ENCODE results near the gene CNPY3.
"Not testable (repeated sequence)": the region's sequence is repeated elsewhere in the genome, so short reads cannot be mapped to it uniquely, and the experiment has no call there.

The CNPY3 gene

GRCh38 chr6:42928986-42929820 lies at the start of gene CNPY3:
Gene CNPY3 (plus strand): TSS chr6:42929480. CDS start chr6:42929571, 91 bp downstream.
- peak; percentile 97 for DNase-seq

GRCh38 chr6:42880240-42880817 lies 49.0 kb upstream of the CNPY3 start:
- DNase-seq: not testable (repeated sequence)

GRCh38 chr6:42880871-42881270 lies 48.4 kb upstream of the CNPY3 start:
- not testable (repeated sequence) for DNase-seq

- DNase-seq: no peak
Observed at GRCh38 chr6:42885702-42886101, 43.6 kb upstream of the CNPY3 start.

GRCh38 chr6:42888201-42888600 lies 41.1 kb upstream of the CNPY3 start:
- not testable (repeated sequence) for DNase-seq

GRCh38 chr6:42889815-42890214 lies 39.5 kb upstream of the CNPY3 start:
- DNase-seq: no peak

- peak; percentile 97 for DNase-seq
Observed at GRCh38 chr6:42890311-42891198, 38.7 kb upstream of the CNPY3 start.

- no peak for DNase-seq
Observed at GRCh38 chr6:42891199-42891722, 38.0 kb upstream of the CNPY3 start.

- not testable (repeated sequence) for DNase-seq
Observed at GRCh38 chr6:42894041-42894828, 35.0 kb upstream of the CNPY3 start.

GRCh38 chr6:42896178-42896719 lies 33.0 kb upstream of the CNPY3 start:
- DNase-seq: no peak

GRCh38 chr6:42898891-42899361 lies 30.4 kb upstream of the CNPY3 start:
- peak; percentile 76 for DNase-seq

- no peak for DNase-seq
Observed at GRCh38 chr6:42899871-42900270, 29.4 kb upstream of the CNPY3 start.

- DNase-seq: peak; percentile 82
Observed at GRCh38 chr6:42901538-42901957, 27.7 kb upstream of the CNPY3 start.

- DNase-seq: not testable (repeated sequence)
Observed at GRCh38 chr6:42902429-42903263, 26.6 kb upstream of the CNPY3 start.

GRCh38 chr6:42904467-42904866 lies 24.8 kb upstream of the CNPY3 start:
- no peak for DNase-seq

GRCh38 chr6:42907336-42907735 lies 21.9 kb upstream of the CNPY3 start:
- no peak for DNase-seq

GRCh38 chr6:42909835-42910234 lies 19.4 kb upstream of the CNPY3 start:
- DNase-seq: no peak

GRCh38 chr6:42911171-42912021 lies 17.9 kb upstream of the CNPY3 start:
- DNase-seq: peak; percentile 82

GRCh38 chr6:42914546-42914945 lies 14.7 kb upstream of the CNPY3 start:
- no peak for DNase-seq

- no peak for DNase-seq
Observed at GRCh38 chr6:42915732-42916131, 13.5 kb upstream of the CNPY3 start, which contains the start of gene PTCRA. Gene PTCRA (plus strand): TSS chr6:42916053. CDS start chr6:42916070, 17 bp downstream.

Data from retina (tissue), 1 donor.